ENCODE data around the gene TUBD1. TPM values are rescaled to one million over a fixed set of nuclear protein-coding genes. Genes with fewer than 3 reads are reported as not detected.

The TUBD1 gene
- total and polyA plus RNA-seq, 2 of the 13 experiments (the other 11 are each of a cell fraction or from before 2014, with no cell fraction given) = 18.2 to 25.9 TPM

GRCh38 chr17:59839651-59840328 lies 53.0 kb downstream of the TUBD1 start (continued):
- TF ChIP-seq CTCF (CRISPR knock-in tag; IDR thresholded peaks at IDR 0.05) = no peak
- no peak for TF ChIP-seq ZNF138 (CRISPR knock-in tag; IDR thresholded peaks at IDR 0.05; ENCODE audit: low read depth)
- no peak for TF ChIP-seq HCFC1 (IDR thresholded peaks at IDR 0.05; ENCODE audit: low read depth, low read length)
- TF ChIP-seq AGO2 (optimal IDR thresholded peaks at IDR 0.05; ENCODE audit: low read depth, low read length) = peak; percentile 44
- TF ChIP-seq PRPF4 (IDR thresholded peaks at IDR 0.05; ENCODE audit: low read depth, low read length, poor library complexity, severe bottlenecking) = no peak
- no peak for TF ChIP-seq ZBTB1 (CRISPR knock-in tag; IDR thresholded peaks at IDR 0.05; ENCODE audit: borderline replicate concordance)
- no peak for TF ChIP-seq NFAT5 (CRISPR knock-in tag; IDR thresholded peaks at IDR 0.05)
- no peak for TF ChIP-seq YY1 (IDR thresholded peaks at IDR 0.05; ENCODE audit: insufficient read depth, insufficient replicate concordance, low read depth, low read length)
- peak; percentile 33 to 79; a peak in 3 of 4 replicates for TF ChIP-seq POLR2A (IDR thresholded peaks at IDR 0.05; ENCODE audit: insufficient read depth in 1 of 2, low read depth in 2 of 2, low read length in 2 of 2)
- TF ChIP-seq RBFOX2 (IDR thresholded peaks at IDR 0.05; ENCODE audit: low read depth, low read length) = peak; percentile 85
- no peak for TF ChIP-seq MTA3 (CRISPR knock-in tag; IDR thresholded peaks at IDR 0.05)
- no peak for TF ChIP-seq ATF3 (CRISPR knock-in tag; IDR thresholded peaks at IDR 0.05)
- no peak for TF ChIP-seq TFE3 (CRISPR knock-in tag; IDR thresholded peaks at IDR 0.05)
- no peak for TF ChIP-seq ZNF7 (CRISPR knock-in tag; IDR thresholded peaks at IDR 0.05)
- TF ChIP-seq ZNF687 (CRISPR knock-in tag; IDR thresholded peaks at IDR 0.05) = no peak
